ENCODE measurements around the gene DBI.
"Not testable (repeated sequence)": the region's sequence is repeated elsewhere in the genome, so short reads cannot be mapped to it uniquely, and the experiment has no call there.

The DBI gene

DNA sequence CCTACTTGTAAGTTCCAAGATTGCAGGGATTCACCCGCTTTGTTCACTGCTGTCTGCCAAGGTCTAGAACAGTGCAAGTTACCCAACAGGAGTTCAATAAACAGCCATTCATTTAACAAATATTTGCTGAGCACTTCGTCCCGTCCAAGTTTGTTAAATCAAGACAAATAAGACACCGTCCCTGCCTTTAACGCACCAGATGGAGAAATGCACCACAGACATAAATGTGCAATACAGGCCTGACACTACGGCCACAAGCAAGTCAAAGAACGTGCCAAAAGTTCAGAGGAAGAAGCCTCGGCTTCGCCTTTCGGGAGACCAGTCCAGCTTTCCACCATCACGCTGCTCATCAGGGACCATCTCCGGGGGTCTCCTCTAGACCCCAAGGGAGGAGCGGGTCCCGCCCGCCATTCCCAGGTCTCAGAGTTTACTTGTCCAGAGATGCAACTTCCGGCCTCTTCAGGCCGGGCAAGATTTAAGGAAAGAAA is 572 bp upstream of the DBI start:
- no peak for DNase-seq

DNA sequence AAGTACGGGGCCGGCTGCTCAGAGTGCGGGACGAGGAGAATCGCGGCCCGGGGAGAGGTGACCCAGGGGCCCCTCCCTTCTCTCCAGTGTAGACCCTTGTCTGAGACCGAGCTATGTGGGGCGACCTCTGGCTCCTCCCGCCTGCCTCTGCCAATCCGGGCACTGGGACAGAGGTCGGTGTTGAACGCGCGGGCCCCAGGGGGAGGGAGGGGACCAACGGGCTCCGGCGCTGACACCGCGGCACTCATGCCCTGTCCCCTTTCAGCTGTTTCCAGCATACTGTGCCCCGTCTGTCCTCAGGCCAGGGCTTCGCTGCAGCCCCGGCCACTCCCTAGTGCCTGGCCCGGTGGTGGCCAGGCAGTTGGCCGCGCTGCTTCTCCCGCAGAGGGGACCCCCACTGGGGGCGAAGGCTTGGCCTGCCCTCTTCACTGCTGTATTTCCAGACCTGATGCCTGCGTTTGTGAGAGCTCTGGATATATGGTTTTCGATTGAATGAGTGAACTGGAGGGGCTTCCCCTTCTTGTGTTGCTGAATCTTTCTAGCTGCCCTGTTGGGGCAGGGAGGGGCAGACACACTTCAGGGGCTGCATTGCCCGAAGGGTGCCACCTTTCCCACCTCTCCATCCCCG is 809 bp downstream of the DBI start:
- peak; percentile 63 for DNase-seq

DNA sequence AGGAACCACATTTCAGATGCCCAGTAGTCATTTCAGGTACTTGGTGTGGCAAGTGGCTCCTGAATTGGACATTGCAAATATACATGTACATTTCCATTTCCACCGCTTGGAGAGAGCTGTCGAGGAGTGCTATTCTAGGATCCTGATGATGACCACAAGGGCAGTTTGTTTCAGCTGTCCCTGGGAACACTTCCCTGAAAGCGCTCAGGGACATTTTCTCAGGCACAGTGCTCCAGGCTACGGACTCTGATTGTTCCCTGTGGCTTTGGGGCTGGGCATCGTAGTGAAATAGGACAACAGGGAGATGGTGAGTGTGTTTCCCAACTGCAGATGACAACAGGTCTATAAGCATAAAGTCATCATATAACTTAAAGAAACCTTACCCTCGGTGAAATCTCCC is 3.1 kb downstream of the DBI start:
- DNase-seq = no peak

DNA sequence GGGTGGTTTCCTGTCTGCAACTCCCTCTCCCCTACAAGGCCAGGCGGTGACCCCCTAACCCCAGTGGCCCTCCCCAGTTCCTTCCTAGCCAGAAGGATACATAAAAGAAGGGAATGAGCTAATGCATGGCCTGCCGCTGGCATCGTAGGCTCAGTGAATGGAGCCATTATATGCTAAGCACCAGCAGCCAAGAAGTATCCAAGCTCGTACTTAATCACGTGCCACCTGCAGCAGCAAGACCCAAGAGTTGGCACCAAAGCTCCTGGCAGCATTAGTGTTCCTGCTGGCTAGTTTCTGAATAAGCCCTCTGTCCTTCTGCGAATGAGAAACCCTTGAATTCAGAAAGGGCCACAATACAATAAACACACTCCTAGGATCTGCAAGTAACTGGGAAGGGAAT is 4.3 kb downstream of the DBI start:
- DNase-seq = no peak

DNA sequence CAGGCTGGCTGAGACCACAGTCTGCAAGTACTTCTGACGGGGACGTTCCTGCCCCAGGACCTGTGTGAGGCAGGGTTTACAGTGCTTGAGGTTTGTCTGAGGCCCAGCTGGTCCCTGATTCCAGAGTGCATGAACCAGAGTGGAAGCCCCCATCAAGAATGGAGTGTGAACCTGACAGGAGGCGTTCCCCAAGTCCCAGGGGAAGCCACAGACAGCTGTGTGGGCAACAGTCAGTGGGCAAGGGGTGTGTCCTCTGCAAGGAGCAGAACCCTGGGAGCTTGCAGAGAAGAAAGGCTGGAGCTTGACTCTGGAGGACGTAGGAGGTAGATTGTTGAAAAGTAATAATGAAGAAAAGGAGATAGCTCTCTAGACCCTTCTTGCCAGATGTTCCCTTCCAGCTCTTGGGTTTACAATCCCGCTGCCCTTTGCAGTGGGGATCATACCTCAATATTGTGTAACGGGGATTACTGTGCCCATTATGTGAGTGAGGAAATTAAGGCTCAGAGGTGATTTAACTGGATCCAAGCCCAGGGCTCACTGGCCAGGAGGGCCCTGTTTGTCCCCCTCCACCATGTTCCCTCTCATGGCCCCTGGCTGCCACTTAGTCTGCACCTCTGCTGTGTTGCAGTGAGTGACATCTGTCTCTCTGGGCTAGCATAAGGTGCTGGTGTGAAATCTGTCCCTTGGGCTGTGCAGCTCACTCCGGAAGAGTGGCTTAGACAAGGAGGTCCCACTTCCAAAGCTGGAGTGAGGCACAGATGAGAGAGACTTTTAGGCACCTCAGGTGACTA is 6.2 kb downstream of the DBI start:
- DNase-seq = no peak

DNA sequence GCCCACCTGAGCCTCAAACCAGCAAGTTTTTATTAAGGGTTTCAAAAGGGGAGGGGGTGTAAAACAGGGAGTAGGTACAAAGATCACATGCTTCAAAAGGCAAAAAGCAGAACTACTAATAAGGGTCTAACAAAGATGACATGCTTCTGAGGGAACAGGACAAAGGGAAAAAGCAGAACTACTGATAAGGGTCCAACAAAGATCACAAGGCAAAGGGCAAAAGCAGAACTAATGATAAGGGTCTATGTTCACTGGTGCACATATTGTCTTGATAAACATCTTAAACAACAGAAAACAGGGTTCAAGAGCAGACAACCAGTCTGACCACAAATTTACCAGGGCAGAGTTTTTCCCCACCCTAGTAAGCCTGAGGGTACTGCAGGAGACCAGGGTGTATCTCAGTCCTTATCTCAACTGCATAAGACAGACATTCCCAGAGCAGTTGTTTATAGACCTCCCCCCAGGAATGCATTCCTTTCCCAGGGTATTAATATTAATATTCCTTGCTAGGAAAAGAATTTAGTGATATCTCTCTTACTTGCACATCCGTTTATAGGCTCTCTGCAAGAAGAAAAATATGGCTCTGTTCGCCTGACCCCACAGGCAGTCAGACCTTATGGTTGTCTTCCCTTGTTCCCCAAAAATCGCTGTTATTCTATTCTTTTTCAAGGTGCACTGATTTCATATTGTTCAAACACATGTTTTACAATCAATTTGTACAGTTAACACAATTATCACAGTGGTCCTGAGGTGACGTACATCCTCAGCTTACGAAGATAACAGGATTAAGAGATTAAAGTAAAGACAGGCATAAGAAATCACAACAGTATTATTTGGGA is 7.3 kb downstream of the DBI start:
- not testable (repeated sequence) for DNase-seq

DNA sequence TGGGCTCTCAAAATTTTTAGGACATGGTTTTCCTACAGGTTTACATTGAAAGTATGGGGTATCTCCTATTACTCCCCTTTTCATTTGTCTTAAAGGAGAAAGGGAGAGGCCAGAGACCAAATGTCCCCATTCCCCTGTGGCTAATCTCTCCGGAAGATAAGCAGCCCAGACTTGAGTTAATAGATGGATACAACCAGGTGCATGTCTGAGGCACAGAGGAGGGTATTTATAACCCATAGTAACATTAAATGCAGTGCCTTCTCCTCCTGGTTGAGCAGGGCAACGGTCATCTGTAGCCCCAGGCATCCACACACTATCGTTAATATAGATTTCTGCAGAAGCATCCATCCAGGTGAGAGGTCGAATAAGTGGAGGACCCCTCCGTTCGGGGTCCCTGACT is 9.6 kb downstream of the DBI start:
- not testable (repeated sequence) for DNase-seq

DNA sequence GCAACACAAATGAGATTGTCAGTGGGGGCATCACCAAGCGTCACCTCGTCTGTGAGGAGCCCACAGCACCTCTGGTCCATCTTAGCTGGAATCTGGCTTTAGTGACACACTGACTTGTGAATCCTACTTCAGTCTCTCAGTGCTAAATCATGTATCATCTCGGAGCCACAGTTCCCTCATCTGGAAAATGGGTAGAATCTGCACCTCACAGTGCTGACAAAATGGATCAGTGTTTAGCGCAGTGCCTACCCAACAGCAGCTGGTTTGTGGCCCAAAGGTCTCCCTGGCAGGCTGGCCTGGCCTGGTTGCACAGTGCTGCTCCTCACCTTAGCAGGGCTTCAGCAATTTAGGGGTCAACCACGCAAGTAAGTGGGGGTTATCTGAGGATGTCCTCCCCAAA is 10.0 kb downstream of the DBI start:
- no peak for DNase-seq

DNA sequence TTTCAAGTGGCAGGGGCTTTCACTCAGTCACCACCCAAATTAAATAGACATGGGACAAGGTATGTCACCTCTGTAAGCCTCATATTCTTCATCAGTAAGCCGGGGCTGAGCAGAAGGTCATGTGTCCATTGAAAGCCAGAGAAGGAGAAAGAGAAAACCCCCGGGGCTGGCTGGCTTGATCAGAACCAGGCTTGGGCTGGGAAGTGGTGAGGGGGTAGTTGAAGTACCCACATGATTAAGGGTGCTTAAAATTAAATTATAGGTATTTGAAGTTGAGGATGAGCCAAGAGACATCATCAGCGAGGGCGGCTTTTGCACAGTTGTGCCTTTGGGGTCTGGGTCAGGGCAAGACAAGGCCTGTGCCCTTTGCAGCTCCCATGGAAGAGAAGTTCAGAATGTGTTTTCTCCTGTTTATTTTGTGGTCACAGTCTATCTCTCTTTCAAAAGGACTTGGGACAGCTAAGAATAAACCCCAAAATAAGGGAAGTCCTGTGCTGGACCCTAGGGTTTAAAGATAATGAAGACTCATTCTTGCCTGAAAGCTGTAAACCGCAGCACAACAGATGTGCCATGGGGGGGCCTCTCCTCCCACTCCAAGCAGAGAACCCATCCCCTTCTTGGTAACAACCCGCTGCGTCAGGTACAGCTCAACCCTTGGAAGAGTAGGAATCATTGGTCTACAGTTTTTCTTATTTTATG is 10.7 kb downstream of the DBI start:
- no peak for DNase-seq

DNA sequence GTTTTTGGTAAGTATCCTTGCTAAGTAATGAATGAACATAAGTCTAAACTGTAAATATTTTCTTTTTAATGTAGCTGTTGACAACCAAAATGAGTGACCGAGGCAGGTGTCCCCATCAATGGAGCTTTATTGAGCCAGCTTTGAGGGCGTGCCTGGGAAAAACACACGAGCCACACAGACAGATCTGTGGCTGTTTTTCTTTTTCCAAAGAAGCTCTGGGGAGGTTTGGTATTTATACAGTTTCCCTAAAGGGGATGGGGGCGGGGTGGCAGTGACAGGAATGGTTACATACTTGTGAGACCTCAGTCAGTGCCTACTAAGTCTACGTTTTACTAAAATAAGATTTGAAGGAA is 11.2 kb downstream of the DBI start:
- DNase-seq = no peak

DNA sequence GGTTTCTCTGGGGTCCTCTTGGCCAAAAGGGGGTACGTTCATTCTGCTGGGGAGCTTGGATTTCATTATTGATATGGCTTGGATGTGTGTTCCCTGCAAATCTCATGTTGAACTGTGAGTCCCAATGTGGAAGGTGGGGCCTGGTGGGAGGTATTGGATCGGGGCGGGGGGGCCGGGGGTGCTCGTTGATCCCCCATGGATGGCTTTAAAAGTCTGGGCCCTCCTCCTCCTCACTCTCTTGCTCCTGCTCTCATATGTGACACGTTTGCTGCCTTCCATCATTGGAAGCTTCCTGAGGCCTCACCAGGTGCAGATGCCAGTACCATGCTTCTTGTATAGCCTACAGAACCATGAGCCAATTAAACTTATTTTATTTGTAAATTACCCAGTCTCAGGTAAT is 11.8 kb downstream of the DBI start:
- DNase-seq = no peak

DNA sequence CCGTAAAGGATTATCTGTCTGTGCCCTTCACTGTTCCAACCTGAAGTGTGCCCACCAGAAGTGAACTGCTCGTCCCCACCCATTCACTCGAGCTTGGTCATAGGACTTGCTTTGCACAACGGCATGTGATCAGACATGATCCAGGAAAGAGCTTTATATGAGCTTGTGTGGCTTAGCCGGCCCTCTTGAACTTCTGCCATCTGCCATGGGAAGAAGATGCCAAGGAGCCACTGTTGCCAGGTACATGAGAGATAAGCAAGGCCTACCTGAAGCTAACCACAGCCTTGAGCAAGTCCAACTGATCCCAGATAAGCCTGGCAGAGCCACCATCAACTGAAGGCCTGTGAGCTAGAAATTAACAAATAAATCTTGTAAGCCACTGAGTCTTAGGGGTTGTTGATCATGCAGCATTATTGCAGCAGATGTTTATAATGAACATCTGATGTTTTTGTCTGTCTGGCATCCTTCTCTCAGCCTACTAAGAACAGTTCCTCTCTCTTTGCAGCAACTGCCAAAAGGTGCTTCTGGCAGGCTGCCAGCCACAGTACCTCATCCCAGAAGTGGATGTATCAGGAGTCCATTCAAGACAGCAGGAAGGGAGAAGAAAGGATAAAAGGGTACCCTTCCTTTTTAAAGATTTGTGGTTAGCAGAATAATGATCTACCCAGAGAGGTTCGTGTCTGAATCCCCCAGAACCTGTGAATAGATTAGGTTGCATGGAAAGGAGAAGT is 16.8 kb downstream of the DBI start:
- DNase-seq = no peak

DNA sequence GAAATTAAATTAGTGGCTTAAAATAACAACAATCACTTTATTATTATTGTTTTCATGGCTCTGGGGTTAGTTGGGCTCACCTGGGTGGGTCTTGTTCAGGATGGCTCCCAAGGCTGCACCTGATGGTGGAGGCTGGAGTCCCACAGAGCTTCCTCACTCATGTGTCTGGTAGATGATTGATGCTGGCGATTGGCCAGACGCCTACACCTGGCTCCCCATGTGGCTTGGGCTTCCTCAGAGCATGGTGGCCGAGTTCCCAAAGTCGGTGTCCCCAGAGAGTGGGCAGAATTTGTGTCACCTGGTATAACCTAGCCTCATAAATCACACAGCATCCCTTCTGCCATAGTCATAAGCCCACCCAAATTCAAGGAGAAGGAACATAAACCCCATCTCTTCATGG is 18.2 kb downstream of the DBI start:
- DNase-seq = no peak

DNA sequence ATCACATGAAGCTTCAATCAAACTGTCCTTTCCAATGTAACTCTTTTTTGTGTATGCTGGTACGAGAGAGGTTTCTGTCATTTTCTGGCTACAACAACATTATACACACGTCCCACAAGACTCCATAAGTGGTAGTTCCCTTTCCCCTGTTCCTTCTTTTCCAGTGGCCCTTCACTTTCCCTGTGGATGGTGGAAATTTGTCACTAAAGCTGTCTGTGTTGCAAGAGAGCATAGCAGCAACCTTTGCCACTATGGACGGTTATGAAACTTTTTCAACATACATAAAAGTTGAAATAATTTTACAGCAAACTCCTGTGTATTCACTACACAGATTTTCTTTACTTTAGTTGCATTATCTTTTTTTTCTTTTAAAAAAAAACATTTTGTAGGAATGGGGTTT is 18.7 kb downstream of the DBI start:
- no peak for DNase-seq

DNA sequence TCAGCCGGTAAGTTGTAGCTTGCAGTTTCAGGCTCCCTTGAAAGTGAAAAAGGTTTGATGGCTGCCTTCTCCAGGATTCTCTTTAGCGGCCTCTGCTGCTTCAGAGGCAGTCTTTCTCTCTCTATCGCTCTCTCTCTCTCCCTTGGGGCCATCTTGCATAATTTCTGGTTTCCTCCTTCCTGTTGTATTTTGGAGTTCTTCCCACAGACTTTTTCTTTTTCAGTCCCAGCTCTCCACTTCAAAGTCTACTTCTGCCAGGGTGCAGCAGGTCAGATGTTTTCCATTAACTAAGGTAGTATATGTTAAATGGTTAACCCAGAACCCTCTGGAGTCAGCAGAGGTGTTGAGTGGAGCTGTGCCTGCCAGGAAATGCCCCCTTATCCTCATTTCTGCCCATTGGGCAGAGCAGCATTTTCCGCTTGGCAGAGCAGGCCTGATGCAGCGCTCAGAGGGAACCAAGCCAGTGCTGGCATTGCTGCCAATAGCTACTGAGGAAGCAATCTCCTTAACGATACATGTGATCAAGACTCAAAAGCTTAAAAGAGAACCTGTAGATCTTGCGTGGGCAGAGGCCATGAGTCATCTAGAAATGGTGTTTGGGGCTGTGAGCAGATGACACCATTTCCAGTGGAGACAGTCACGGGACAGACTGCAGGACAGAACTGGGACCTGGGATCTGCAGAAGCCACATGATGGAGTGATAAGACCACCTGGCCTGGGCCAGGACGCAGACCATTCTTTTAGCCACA is 20.8 kb downstream of the DBI start:
- DNase-seq = no peak

DNA sequence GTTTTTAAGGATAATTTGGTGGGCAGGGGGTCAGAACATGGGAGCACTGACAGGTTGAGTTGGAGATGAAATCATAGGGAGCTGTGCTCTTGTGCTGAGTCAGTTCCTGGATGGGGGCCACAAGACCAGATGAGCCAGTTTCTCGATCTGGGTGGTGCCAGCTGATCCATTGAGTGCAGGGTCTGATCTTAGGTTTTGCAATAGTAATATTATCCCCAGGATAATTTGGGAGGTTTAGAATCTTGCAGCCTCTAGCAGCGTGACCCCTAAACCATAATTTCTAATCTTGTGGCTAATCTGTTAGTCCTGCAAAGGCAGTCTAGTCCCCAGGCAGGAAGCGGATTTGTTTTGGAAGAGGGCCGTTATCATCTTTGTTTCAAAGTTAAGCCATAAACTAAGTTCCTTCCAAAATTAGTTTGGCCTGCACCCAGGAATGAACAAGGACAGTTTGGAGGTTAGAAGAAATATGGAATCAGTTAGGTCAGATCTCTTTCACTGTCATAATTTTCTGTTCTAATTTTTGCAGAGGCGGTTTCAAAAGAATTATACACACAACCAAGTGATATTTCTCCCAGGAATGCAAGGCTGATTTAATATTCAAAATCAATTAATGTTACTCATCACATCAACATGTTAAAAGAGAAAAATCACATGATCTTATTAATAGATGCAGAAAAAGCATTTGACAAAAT is 23.0 kb downstream of the DBI start:
- no peak for DNase-seq

DNA sequence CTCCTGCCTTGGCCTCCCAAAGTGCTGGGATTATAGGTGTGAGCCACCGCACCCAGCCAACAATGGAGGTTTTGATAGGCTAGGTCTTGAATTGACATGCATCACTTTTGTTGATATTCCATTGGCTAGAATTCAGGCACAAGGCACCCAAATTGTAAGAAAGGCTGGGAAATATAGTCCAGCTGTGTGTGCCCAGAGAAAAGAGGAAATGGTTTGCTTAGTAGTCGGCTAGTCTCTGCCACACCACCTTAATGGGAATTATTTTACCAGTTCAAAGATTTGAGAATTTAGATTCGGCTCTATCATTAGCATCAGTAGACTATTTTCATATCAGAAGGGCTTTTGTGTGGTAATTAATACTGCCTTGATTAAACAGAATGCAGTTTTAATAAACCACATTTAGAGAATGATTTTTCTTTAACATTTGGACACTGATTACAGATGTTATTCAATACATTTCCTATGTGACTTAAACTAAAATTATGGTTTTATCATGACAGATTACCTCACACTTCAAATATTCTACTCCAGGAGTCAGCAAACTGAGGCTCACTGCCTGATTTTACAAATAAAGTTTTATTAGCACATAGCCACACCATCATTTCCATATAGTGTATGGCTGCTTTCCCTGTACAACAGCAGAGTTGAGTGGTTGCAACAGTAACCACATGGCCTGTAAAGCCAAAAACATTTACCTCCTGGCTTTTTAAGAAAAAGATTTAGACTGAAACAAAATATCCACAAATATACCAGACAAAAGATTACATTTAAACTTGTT is 27.4 kb downstream of the DBI start:
- no peak for DNase-seq

DNA sequence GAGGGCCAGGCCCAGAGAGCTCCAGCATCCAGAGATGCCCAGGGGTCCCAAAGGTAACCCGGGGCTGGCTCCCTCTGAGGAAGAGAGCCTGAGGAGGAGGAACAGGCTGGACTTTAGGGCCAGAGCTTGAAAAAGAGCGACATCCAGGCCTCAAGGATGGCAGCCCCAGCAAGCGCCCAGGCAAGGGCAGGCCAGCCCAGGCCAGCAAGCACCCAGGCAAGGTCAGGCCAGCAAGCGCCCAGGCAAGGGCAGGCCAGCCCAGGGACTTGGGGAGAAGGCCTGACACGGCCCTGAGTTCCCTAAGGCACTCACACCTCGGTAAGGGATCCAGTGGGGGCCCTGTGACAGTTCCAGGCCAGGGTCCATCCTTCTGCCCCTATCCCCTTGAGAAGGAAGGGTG is 30.4 kb downstream of the DBI start:
- DNase-seq = no peak

DNA sequence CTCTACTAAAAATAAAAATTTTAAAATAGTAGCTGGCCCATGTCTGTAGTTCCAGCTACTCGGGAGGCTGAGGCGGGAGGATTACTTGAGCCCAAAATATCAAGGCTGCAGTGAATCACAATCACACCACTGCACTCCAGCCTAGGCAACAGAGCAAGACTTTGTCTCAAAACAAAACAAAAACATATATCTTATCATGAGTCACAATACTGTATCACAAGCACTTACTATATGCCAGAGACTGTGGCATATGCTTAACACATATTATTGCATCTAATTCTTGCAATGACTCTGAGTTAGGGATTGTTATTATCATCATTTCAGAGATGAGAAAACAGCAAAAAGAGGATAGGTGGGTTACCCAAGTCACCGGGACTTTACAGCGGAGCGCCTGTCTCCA is 35.3 kb downstream of the DBI start:
- no peak for DNase-seq

Measured in 8988T (cell line).